ENCODE data around the gene EFHC1.

The EFHC1 gene

DNA sequence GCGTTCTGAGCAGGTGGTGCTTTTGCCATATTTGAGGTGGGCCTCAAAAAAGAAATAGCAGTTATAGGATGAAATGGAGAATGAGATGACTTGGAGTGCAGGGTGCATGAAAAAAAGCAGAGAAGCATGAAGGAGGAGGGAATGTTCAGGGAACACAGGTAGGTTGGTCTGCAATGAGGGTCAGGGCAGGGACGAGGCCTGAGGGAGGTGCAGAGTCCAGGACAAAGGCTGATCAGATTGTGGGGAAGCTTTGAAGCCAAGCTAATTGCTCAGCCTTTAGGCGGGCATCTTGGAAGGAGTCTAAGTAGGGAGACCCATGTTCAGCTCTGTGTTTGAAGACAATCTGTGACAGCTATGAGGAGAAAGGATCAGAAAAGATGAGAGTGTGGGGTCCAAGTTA, 144.7 kb downstream of the EFHC1 start:
- Mint-ChIP-seq H3K27ac (peak overlapping the region in 1 of 2 donors; percentile 1), H3K27me3 (no peaks in the 10 kb centered on the region), H3K4me3 (no peak overlapping the region), H3K4me1 (ENCODE audit: low read depth in 2 of 2) (peaks cover 29 to 58% of the 10 kb centered on the region in 2 donors), H3K9me3 (no peaks in the 10 kb centered on the region), H3K36me3 (ENCODE audit: insufficient read depth) (no peaks in the 10 kb centered on the region)
- DNase-seq (no peak), ATAC-seq (replicated peaks) (no peak)

- Mint-ChIP-seq H3K9me3 (no peaks in the 10 kb centered on the region), H3K27me3 (no peaks in the 10 kb centered on the region), H3K4me3 (no peak overlapping the region), H3K27ac (no peak overlapping the region), H3K4me1 (ENCODE audit: low read depth in 2 of 2) (peaks cover 31 to 65% of the 10 kb centered on the region in 2 donors), H3K36me3 (ENCODE audit: insufficient read depth) (no peaks in the 10 kb centered on the region)
- ATAC-seq (replicated peaks) (no peak), DNase-seq (no peak)
Observed at GRCh38 chr6:52566201-52566600, 146.1 kb downstream of the EFHC1 start.

DNA sequence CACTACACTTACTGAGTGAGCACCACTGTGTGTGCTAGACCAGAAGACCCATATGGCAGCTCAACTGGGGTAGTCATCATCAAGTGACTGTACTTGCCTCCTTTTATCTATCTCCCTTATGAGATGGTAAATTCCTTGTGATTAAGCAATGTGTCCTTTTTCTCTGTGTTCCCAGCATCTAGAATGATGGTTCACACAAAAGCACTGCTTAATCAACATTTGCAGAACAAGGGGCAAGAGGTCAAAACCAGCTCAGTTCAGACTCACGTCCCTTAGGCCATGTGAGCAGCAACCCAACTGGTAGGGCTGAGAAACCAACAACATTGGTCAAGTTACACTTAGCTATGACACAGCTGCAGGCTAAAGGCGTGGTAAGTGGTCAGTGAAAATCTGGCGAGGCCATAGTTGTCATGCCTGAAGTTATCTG, 146.7 kb downstream of the EFHC1 start:
- Mint-ChIP-seq H3K4me3 (no peak overlapping the region), H3K27me3 (no peaks in the 10 kb centered on the region), H3K36me3 (ENCODE audit: insufficient read depth) (no peaks in the 10 kb centered on the region), H3K4me1 (ENCODE audit: low read depth in 2 of 2) (peaks cover 35 to 68% of the 10 kb centered on the region in 2 donors), H3K27ac (no peak overlapping the region), H3K9me3 (no peaks in the 10 kb centered on the region)
- no peak for ATAC-seq (replicated peaks)
- DNase-seq, result no peak

DNA sequence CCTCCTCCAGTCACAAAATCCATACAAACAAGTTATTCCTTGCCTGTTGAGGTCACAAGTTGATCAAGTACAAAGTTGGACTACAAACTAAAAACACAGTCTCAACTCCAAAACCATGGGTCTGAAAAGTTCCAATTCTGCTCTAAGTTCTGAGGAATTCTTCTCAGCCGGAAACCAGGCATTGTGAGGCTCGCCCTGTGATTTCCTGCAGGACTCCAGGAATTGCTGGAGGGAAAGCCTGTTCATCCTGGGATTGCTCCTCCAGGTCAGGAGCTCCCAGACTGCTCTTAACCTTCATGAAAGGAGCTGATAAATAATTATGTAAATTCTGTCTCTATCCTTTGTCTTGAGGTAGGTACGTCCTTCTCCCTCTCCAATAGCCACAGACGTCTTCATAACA, 148.2 kb downstream of the EFHC1 start:
- no peak for DNase-seq
- Mint-ChIP-seq H3K4me3 (no peak overlapping the region), H3K9me3 (no peaks in the 10 kb centered on the region), H3K27me3 (no peaks in the 10 kb centered on the region), H3K27ac (peak overlapping the region in 1 of 2 donors; percentile 41), H3K4me1 (ENCODE audit: low read depth in 2 of 2) (peaks cover 39 to 69% of the 10 kb centered on the region in 2 donors), H3K36me3 (ENCODE audit: insufficient read depth) (peaks cover 3% of the 10 kb centered on the region)
- ATAC-seq (replicated peaks), result no peak

GRCh38 chr6:52570291-52570700, 150.2 kb downstream of the EFHC1 start:
- peak overlapping the region; percentile 13 to 31 for H3K27ac Mint-ChIP-seq
- H3K27me3 Mint-ChIP-seq, result no peaks in the 10 kb centered on the region
- H3K36me3 Mint-ChIP-seq (ENCODE audit: insufficient read depth), result peaks cover 14% of the 10 kb centered on the region
- no peaks in the 10 kb centered on the region for H3K9me3 Mint-ChIP-seq
- DNase-seq (no peak), ATAC-seq (replicated peaks) (no peak)
- no peak overlapping the region for H3K4me3 Mint-ChIP-seq
- peaks cover 50 to 75% of the 10 kb centered on the region in 2 donors for H3K4me1 Mint-ChIP-seq (ENCODE audit: low read depth in 2 of 2)

DNA sequence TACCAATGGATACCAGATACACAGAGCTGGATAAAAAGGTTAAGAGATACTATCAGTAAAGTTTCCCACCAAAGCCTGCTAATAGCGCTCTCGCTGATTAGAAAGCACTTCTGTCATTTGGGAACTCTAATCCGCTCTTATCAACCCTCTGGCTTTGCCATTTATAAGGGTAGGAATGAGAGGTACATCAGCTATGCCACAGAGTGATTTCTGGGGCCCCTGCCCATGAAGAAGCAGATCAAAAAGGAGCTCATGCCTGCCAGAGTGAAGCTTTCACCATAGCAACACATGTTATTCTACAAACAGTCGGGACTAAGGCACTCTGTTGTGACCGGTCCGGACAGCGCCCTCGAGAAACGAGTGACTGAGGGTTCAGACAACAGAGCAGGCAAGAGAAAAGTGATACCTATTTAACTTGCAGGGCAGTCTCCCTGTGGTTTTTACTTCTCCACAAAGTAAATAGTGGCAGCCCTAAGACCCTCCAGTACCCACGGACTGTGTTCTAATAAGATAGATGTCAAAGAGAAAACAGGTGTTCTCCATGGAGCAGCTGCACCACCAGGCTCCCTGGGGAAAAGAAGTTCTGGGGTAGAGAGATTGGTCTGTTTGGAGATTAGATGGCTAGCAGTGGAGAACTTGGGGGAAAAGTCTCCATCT, 151.1 kb downstream of the EFHC1 start:
- no peak overlapping the region for H3K4me3 Mint-ChIP-seq
- peaks cover 59 to 78% of the 10 kb centered on the region in 2 donors for H3K4me1 Mint-ChIP-seq (ENCODE audit: low read depth in 2 of 2)
- H3K9me3 Mint-ChIP-seq, result no peaks in the 10 kb centered on the region
- no peak for DNase-seq
- ATAC-seq (replicated peaks), result no peak
- H3K36me3 Mint-ChIP-seq (ENCODE audit: insufficient read depth), result peaks cover 20% of the 10 kb centered on the region
- H3K27ac Mint-ChIP-seq, result peak overlapping the region; percentile 13 to 31
- no peaks in the 10 kb centered on the region for H3K27me3 Mint-ChIP-seq

GRCh38 chr6:52572536-52572935, 152.4 kb downstream of the EFHC1 start:
- H3K27ac Mint-ChIP-seq, result peak overlapping the region in 1 of 2 donors; percentile 96
- H3K27me3 Mint-ChIP-seq, result no peaks in the 10 kb centered on the region
- H3K4me3 Mint-ChIP-seq, result peak overlapping the region in 1 of 2 donors; percentile 41
- ATAC-seq (replicated peaks), result no peak
- H3K4me1 Mint-ChIP-seq (ENCODE audit: low read depth in 2 of 2), result peaks cover 53 to 65% of the 10 kb centered on the region in 2 donors
- H3K36me3 Mint-ChIP-seq (ENCODE audit: insufficient read depth), result peaks cover 22% of the 10 kb centered on the region
- H3K9me3 Mint-ChIP-seq, result no peaks in the 10 kb centered on the region
- DNase-seq, result no peak

- Mint-ChIP-seq H3K4me3 (peak overlapping the region; percentile 41 to 77), H3K9me3 (no peaks in the 10 kb centered on the region), H3K27me3 (no peaks in the 10 kb centered on the region), H3K27ac (peak overlapping the region; percentile 8 to 96), H3K4me1 (ENCODE audit: low read depth in 2 of 2) (peaks cover 46 to 57% of the 10 kb centered on the region in 2 donors), H3K36me3 (ENCODE audit: insufficient read depth) (peaks cover 22% of the 10 kb centered on the region)
- ATAC-seq (replicated peaks) (no peak), DNase-seq (no peak)
Observed at GRCh38 chr6:52573295-52573694, 153.2 kb downstream of the EFHC1 start.
